Mesendoderm (in vitro differentiated cells): ENCODE measurements around the gene CCDC69.
"Not testable (repeated sequence)": the region's sequence is repeated elsewhere in the genome, so short reads cannot be mapped to it uniquely, and the experiment has no call there.

Experiments used
- DNase-seq: peaks from one replicate; pipeline ENCODE4 v3.0.0; 2013
- H2AK5ac ChIP-seq: 2 replicates; pipeline ENCODE4 v1.6.1; 2013; ENCODE audit warnings: low read length, inconsistent platforms
- H2BK120ac ChIP-seq: 2 replicates; pipeline ENCODE4 v1.6.1; 2013; ENCODE audit warnings: low read depth, mild to moderate bottlenecking, low read length, moderate library complexity, mixed read lengths
- H2BK15ac ChIP-seq: replicated peaks from 2 replicates; pipeline ENCODE4 v1.6.1; 2013; ENCODE audit warnings: low read depth, mild to moderate bottlenecking, moderate library complexity
- H2BK5ac ChIP-seq: 2 replicates; pipeline ENCODE4 v1.6.1; 2013; ENCODE audit warnings: low read length, inconsistent platforms
- H3K18ac ChIP-seq: 2 replicates; pipeline ENCODE4 v1.6.1; 2013; ENCODE audit warnings: mild to moderate bottlenecking, low read length, mixed read lengths
- H3K23ac ChIP-seq: one replicate; pipeline ENCODE4 v1.6.1; 2013; ENCODE audit warnings: low read length
- H3K27ac ChIP-seq: 2 replicates; pipeline ENCODE4 v1.5.1; 2013; ENCODE audit warnings: low read depth, mild to moderate bottlenecking, inconsistent platforms, low read length, moderate library complexity
- H3K27me3 ChIP-seq: 2 replicates; pipeline ENCODE4 v1.6.1; 2013; ENCODE audit warnings: low read length, control low read depth, mild to moderate bottlenecking, inconsistent platforms; ENCODE audit not compliant: insufficient read depth, poor library complexity
- H3K36me3 ChIP-seq: 2 replicates; pipeline ENCODE4 v1.6.1; 2013; ENCODE audit warnings: low read length, inconsistent platforms; ENCODE audit not compliant: control insufficient read depth, insufficient read depth
- H3K4ac ChIP-seq: one replicate; pipeline ENCODE4 v1.6.1; 2013; ENCODE audit warnings: low read depth, mild to moderate bottlenecking, low read length, moderate library complexity
- H3K4me1 ChIP-seq: 2 replicates; pipeline ENCODE4 v1.6.1; 2013; ENCODE audit warnings: low read depth, low read length, inconsistent platforms; ENCODE audit not compliant: control insufficient read depth
- H3K4me2 ChIP-seq: 2 replicates; pipeline ENCODE4 v1.6.1; 2013; ENCODE audit warnings: low read length
- H3K4me3 ChIP-seq: 2 replicates; pipeline ENCODE4 v1.5.1; 2013; ENCODE audit warnings: mild to moderate bottlenecking, low read length
- H3K56ac ChIP-seq: one replicate; pipeline ENCODE4 v1.6.1; 2013; ENCODE audit warnings: low read length
- H3K79me1 ChIP-seq: 2 replicates; pipeline ENCODE4 v1.6.1; 2013; ENCODE audit warnings: low read length, inconsistent platforms
- H3K79me2 ChIP-seq: 2 replicates; pipeline ENCODE4 v1.6.1; 2013; ENCODE audit warnings: mild to moderate bottlenecking, low read length; ENCODE audit not compliant: control insufficient read depth, insufficient read depth
- H3K9ac ChIP-seq: 2 replicates; pipeline ENCODE4 v1.6.1; 2013; ENCODE audit warnings: low read length, inconsistent platforms
- H4K5ac ChIP-seq: one replicate; pipeline ENCODE4 v1.6.1; 2013; ENCODE audit warnings: low read length
- H4K8ac ChIP-seq: one replicate; pipeline ENCODE4 v1.6.1; 2013; ENCODE audit warnings: low read depth, mild to moderate bottlenecking, control low read depth, low read length, moderate library complexity
- WGBS: extraction: QIAGEN DNeasy Blood & Tissue Kit; methylation state at CpG from one replicate; pipeline ENCODE4 v1.1.7; 2013; ENCODE audit warnings: low lambda C conversion rate, missing lambda C conversion rate; ENCODE audit not compliant: insufficient coverage; ENCODE audit errors: extremely low coverage; 5-methylcytosine and 5-hydroxymethylcytosine counted together

The CCDC69 gene

DNA sequence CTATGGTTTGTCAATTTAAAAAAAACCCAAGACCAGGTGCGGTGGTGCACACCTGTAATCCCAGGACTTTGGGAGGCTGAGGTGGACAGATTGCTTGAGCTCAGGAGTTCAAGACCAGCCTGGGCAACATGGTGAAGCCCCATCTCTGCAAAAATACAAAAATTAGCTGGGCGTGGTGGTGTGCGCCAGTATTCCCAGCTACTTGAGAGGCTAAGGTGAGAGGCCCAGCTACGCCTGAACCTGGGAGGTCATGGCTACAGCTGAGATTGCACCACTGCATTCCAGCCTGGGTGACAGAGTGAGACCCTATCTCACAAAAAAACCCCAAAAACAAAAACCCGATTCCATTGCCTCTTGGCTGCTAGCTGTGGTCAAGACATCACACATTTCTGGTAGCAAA, 31.1 kb upstream of the CCDC69 start:
- not testable (repeated sequence) for H3K27me3 ChIP-seq, H4K8ac ChIP-seq, H3K36me3 ChIP-seq, H4K5ac ChIP-seq, H3K79me1 ChIP-seq, H3K9ac ChIP-seq, H2BK120ac ChIP-seq, H2BK15ac ChIP-seq, H3K56ac ChIP-seq, H3K79me2 ChIP-seq, H3K4me2 ChIP-seq, H3K4ac ChIP-seq, DNase-seq, H3K23ac ChIP-seq, H3K4me3 ChIP-seq, H2AK5ac ChIP-seq, H2BK5ac ChIP-seq, H3K4me1 ChIP-seq, H3K18ac ChIP-seq, H3K27ac ChIP-seq
- no CpG with 5 or more reads among the region's 5 CpGs for WGBS

GRCh38 chr5:151254556-151254955, 30.7 kb upstream of the CCDC69 start:
- no peak overlapping the region for H4K5ac ChIP-seq
- no peak overlapping the region for H3K23ac ChIP-seq
- no peaks in the 10 kb centered on the region for H3K36me3 ChIP-seq
- H2AK5ac ChIP-seq: no peak overlapping the region
- no peak overlapping the region for H3K4me2 ChIP-seq
- peaks cover 8% of the 10 kb centered on the region for H3K4me1 ChIP-seq
- no peak overlapping the region for H4K8ac ChIP-seq
- no peak overlapping the region for H2BK15ac ChIP-seq
- peaks cover 7% of the 10 kb centered on the region for H3K79me1 ChIP-seq
- no peak overlapping the region for H3K4ac ChIP-seq
- DNase-seq: no peak
- no peak overlapping the region for H2BK120ac ChIP-seq
- no peak overlapping the region for H3K18ac ChIP-seq
- no peaks in the 10 kb centered on the region for H3K79me2 ChIP-seq
- H3K4me3 ChIP-seq: no peak overlapping the region
- no peaks in the 10 kb centered on the region for H3K27me3 ChIP-seq
- WGBS: no CpG with 5 or more reads among the region's 1 CpG
- no peak overlapping the region for H3K56ac ChIP-seq
- no peak overlapping the region for H2BK5ac ChIP-seq
- no peak overlapping the region for H3K27ac ChIP-seq
- H3K9ac ChIP-seq: no peak overlapping the region

- DNase-seq: no peak
- peak overlapping the region; percentile 85 for H3K4me2 ChIP-seq
- no peak overlapping the region for H2BK120ac ChIP-seq
- H3K79me2 ChIP-seq: no peaks in the 10 kb centered on the region
- H3K36me3 ChIP-seq: no peaks in the 10 kb centered on the region
- peaks cover 8% of the 10 kb centered on the region for H3K4me1 ChIP-seq
- H2AK5ac ChIP-seq: no peak overlapping the region
- no peak overlapping the region for H2BK15ac ChIP-seq
- WGBS: no CpG with 5 or more reads among the region's 5 CpGs
- peak overlapping the region; percentile 86 for H3K56ac ChIP-seq
- peaks cover 5% of the 10 kb centered on the region for H3K79me1 ChIP-seq
- H3K18ac ChIP-seq: no peak overlapping the region
- no peaks in the 10 kb centered on the region for H3K27me3 ChIP-seq
- H3K27ac ChIP-seq: no peak overlapping the region
- peak overlapping the region; percentile 75 for H3K9ac ChIP-seq
- H3K4me3 ChIP-seq: peak overlapping the region; percentile 47
- peak overlapping the region; percentile 48 for H3K23ac ChIP-seq
- no peak overlapping the region for H4K8ac ChIP-seq
- no peak overlapping the region for H4K5ac ChIP-seq
- no peak overlapping the region for H2BK5ac ChIP-seq
- H3K4ac ChIP-seq: peak overlapping the region; percentile 22
Observed at GRCh38 chr5:151253605-151253950, 29.7 kb upstream of the CCDC69 start.

- H3K23ac ChIP-seq: peak within 1 kb of the TSS; percentile 48
- H3K9ac ChIP-seq: peak within 1 kb of the TSS; percentile 75
- peaks cover 5% of the 10 kb centered on the region for H3K79me1 ChIP-seq
- no peak within 1 kb of the TSS for H2AK5ac ChIP-seq
- peaks cover 4% of the 10 kb centered on the region for H3K4me1 ChIP-seq
- no peak within 1 kb of the TSS for H2BK15ac ChIP-seq
- H2BK120ac ChIP-seq: no peak within 1 kb of the TSS
- peak within 1 kb of the TSS; percentile 42 for H3K18ac ChIP-seq
- DNase-seq: peak; percentile 100
- no peaks in the 10 kb centered on the region for H3K27me3 ChIP-seq
- peak within 1 kb of the TSS; percentile 47 for H3K4me3 ChIP-seq
- H3K4ac ChIP-seq: peak within 1 kb of the TSS; percentile 22
- H3K56ac ChIP-seq: peak within 1 kb of the TSS; percentile 86
- no CpG with 5 or more reads among the region's 52 CpGs for WGBS
- H3K36me3 ChIP-seq: no peaks in the 10 kb centered on the region
- H3K4me2 ChIP-seq: peak within 1 kb of the TSS; percentile 85
- no peak within 1 kb of the TSS for H4K5ac ChIP-seq
- peak within 1 kb of the TSS; percentile 3 for H2BK5ac ChIP-seq
- peak within 1 kb of the TSS; percentile 78 for H4K8ac ChIP-seq
- no peak within 1 kb of the TSS for H3K27ac ChIP-seq
- H3K79me2 ChIP-seq: no peaks in the 10 kb centered on the region
Observed at GRCh38 chr5:151252762-151253604, 29.1 kb upstream of the CCDC69 start, which contains the start of gene GM2A. Gene GM2A (plus strand): TSS chr5:151253185. CDS start chr5:151253217, 32 bp downstream.

- Histone ChIP-seq H3K4me2 (no peak overlapping the region), H3K9ac (no peak overlapping the region), H3K18ac (no peak overlapping the region), H3K27ac (no peak overlapping the region), H3K4ac (no peak overlapping the region), H4K5ac (no peak overlapping the region), H2AK5ac (no peak overlapping the region), H4K8ac (no peak overlapping the region), H2BK15ac (no peak overlapping the region), H2BK120ac (no peak overlapping the region), H3K23ac (no peak overlapping the region), H3K36me3 (no peaks in the 10 kb centered on the region), H3K4me1 (peaks cover 2% of the 10 kb centered on the region), H2BK5ac (no peak overlapping the region), H3K79me2 (no peaks in the 10 kb centered on the region), H3K4me3 (no peak overlapping the region), H3K79me1 (peaks cover 4% of the 10 kb centered on the region), H3K27me3 (no peaks in the 10 kb centered on the region), H3K56ac (no peak overlapping the region)
- no CpG with 5 or more reads among the region's 4 CpGs for WGBS
- DNase-seq: no peak
Observed at GRCh38 chr5:151251621-151252020, 27.7 kb upstream of the CCDC69 start.
